T-helper 2 cell treated with Interferon-gamma antibody and Interleukin-4, amounts not matched to agents 5 μg/mL and 100 μg/mL, for 36 hours (primary cell): Measurements from ENCODE around the gene ECSIT.

ENCODE experiments used
- DNase-seq: peaks from one replicate; pipeline ENCODE4 v3.0.0; 2021; ENCODE audit warnings: low spot score
- H3K27ac Mint-ChIP-seq: one replicate; pipeline ENCODE4 v1.8.0; 2021; ENCODE audit warnings: mild to moderate bottlenecking, mixed read lengths
- H3K27me3 Mint-ChIP-seq: one replicate; pipeline ENCODE4 v1.8.0; 2021; ENCODE audit warnings: low read depth, mixed read lengths
- H3K36me3 Mint-ChIP-seq: one replicate; pipeline ENCODE4 v1.8.0; 2021; ENCODE audit warnings: low read depth, mixed read lengths
- H3K4me1 Mint-ChIP-seq: one replicate; pipeline ENCODE4 v1.8.0; 2021; ENCODE audit warnings: low read depth, mixed read lengths
- H3K4me3 Mint-ChIP-seq: one replicate; pipeline ENCODE4 v1.8.0; 2022; ENCODE audit warnings: mild to moderate bottlenecking, moderate library complexity, mixed read lengths
- H3K9me3 Mint-ChIP-seq: one replicate; pipeline ENCODE4 v1.8.0; 2021; ENCODE audit warnings: mixed read lengths

The ECSIT gene

DNA sequence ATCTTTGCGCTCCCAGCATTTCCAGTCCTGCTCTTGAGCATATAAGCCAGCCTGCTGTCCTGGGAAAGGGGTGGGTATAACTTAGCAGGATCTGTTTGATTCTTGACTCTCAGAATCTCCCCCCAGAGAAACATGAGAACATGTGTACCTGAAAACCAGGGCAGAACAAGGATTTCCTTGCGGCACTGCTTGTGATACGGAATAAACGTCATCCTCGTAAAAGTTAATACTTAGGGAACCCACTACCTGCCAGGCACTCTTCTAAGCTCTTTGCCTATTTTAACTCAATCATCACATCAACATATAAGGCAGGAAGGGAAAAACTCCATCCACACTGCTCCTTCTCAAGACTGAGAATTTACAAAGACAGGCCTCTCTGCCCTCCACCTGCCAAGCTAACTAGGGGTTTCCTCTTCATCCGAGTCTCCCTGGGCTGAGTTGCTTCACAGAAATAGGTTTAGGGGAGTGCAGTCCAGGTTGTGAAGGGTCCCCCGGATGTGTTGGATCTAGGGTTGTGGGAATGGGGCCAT, 24.4 kb downstream of the ECSIT start:
- no peaks in the 10 kb centered on the region for H3K9me3 Mint-ChIP-seq
- no peak for DNase-seq
- peak overlapping the region; percentile 82 for H3K4me3 Mint-ChIP-seq
- peaks cover 13% of the 10 kb centered on the region for H3K36me3 Mint-ChIP-seq
- H3K27ac Mint-ChIP-seq: peak overlapping the region; percentile 87
- H3K4me1 Mint-ChIP-seq: peaks cover 17% of the 10 kb centered on the region
- no peaks in the 10 kb centered on the region for H3K27me3 Mint-ChIP-seq

DNA sequence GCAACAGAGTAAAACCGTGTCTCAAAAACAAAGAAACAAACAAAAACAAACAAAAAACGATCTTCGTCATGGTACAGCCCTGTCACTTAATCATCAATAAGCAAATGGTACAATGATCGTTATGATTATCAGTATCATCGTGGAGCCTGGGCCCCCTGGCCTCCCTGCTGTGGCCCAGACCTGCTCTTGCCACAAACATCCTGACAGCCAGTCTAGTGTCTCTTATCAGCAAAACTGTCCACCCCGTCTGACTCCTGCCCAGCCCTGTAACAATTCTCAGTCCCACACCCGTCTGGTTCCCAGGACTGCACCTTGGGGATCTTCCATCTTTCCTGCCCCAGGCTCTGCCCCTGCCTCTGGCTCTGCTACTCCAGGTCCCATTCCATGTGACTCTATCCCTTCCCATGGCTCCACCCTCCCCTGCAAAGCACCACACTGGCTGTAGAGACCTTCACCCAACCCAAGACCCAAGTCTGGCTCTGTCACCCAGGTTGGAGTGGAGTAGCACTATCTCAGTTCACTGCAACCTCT, 29.0 kb downstream of the ECSIT start:
- DNase-seq: no peak
- peaks cover 11% of the 10 kb centered on the region for H3K4me1 Mint-ChIP-seq
- H3K9me3 Mint-ChIP-seq: no peaks in the 10 kb centered on the region
- H3K27ac Mint-ChIP-seq: no peak overlapping the region
- H3K4me3 Mint-ChIP-seq: no peak overlapping the region
- no peaks in the 10 kb centered on the region for H3K27me3 Mint-ChIP-seq
- H3K36me3 Mint-ChIP-seq: peaks cover 20% of the 10 kb centered on the region

DNA sequence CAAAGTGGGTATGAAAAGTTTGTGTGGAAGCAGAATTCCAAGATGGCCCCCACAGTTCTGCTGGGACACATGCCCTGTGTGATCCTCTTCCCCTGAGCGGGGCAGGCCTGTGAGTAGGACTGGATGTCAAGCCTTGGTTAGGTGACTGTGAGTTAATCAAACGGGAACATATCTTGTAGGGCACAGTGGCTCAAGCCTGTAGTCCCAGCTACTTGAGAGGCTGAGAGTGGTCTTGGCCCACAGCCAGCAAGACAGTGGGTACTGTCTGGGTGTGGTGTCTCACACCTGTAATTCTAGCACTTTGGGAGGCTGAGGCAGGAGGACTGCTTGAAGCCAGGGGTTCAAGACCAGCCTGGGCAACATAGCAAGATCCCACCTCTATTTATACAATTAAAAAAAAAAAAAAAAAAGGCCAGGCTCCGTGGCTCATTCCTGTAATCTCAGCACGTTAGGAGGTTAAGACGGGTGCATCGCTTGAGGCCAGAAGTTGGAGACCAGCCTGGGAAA, 29.7 kb downstream of the ECSIT start:
- peaks cover 4% of the 10 kb centered on the region for H3K4me1 Mint-ChIP-seq

DNA sequence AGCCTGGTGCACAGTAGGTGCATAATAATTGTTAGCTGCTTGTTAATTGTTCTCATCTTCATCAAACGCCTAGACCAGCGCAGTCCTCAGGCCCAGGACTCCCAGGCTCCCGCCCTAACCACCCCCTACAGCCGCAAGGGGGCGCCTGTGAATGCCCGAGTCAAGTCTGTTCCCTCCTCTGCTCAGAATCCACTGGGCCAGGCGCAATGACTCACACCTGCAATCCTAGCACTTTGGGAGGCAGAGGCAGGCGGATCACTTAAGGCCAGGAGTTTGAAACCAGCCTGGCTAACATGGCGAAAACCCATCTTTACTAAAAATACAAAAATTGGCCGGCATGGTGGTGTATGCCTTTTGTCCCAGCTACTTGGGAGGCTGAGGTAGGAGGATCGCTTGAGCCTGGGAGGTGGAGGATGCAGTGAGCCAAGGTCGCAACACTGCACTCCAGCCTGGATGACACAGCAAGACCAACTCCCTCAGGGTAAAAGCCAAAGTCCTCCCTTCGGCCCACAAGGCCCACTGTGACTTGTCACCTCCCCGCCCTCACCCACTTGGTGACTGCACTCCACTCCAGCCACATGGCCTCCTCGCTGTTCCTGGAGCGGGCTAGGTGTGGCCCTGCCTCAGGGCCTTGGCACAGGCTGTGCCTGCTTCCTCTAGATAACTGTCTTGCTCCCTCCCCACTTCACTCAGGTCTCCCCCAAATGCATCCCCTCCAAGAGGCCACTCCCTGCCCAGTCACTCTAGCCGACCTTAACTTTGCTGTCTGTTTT, 32.4 kb downstream of the ECSIT start:
- Mint-ChIP-seq H3K36me3 (peaks cover 18% of the 10 kb centered on the region), H3K9me3 (no peaks in the 10 kb centered on the region), H3K27ac (no peak overlapping the region), H3K27me3 (no peaks in the 10 kb centered on the region), H3K4me1 (peaks cover 4% of the 10 kb centered on the region), H3K4me3 (no peak overlapping the region)
- peak; percentile 43 for DNase-seq

More for the DNA sequence above, 29.7 kb downstream of the ECSIT start:
- Mint-ChIP-seq H3K36me3 (peaks cover 18% of the 10 kb centered on the region), H3K27ac (no peak overlapping the region), H3K9me3 (no peaks in the 10 kb centered on the region), H3K4me3 (no peak overlapping the region), H3K27me3 (no peaks in the 10 kb centered on the region)
- no peak for DNase-seq

GRCh38 chr19:11495885-11496284, 33.0 kb downstream of the ECSIT start:
- H3K27ac Mint-ChIP-seq: no peak overlapping the region
- H3K36me3 Mint-ChIP-seq: peaks cover 18% of the 10 kb centered on the region
- no peak overlapping the region for H3K4me3 Mint-ChIP-seq
- no peaks in the 10 kb centered on the region for H3K27me3 Mint-ChIP-seq
- no peak for DNase-seq
- no peaks in the 10 kb centered on the region for H3K9me3 Mint-ChIP-seq
- peaks cover 4% of the 10 kb centered on the region for H3K4me1 Mint-ChIP-seq

DNA sequence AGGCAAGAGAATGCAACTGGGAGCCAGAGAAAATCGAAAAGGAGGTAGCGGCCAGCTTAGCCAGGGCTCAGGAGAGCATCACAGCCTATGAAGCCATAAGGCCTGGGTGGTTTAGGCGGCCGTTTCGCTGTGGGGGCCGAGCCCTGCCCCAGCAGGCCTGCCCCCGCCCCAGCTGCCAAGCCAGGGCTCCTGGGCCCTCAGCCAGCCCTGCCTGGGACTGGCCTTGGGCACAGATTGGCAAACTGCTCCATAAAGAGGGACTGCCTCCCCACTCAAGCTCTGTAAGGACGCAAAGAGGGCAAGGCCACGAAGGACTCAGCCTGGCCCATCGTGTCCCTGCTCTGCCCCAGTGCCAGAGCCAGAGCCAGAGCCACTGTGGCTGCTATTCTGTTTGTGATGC, 33.5 kb downstream of the ECSIT start:
- Mint-ChIP-seq H3K9me3 (no peaks in the 10 kb centered on the region), H3K27me3 (no peaks in the 10 kb centered on the region), H3K36me3 (peaks cover 18% of the 10 kb centered on the region), H3K27ac (no peak overlapping the region), H3K4me1 (peaks cover 4% of the 10 kb centered on the region), H3K4me3 (no peak overlapping the region)
- DNase-seq: no peak

DNA sequence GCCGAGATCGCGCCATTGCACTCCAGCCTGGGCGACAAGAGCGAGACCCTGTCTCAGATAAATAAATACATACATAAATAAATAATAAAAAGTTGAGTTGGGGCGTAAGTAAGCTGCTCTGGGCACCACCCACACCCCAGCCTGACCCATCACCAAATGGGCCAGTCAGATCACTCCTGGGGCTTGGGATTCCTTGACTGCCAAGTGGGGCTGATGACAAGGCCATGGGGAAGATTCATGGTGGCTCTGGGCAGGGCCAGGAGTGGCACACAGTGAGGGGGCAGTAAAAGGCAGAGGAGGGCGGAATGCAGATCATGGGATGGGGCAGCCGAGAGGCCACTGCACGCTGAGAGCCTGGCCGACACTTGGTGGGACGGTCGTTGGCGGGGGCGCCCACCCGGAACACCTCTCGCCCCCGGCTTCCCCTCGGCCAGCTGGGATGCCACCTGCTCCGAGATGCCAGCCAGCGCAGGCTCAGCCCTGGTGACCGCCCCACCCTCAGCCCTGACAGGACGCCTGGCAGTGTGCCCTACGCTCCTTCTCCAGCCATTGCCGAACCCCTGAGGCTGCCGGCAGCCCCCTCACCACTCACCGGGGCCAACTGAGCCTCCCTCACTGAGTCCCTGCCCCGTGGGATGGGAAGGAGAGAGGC, 34.2 kb downstream of the ECSIT start:
- Mint-ChIP-seq H3K9me3 (no peaks in the 10 kb centered on the region), H3K36me3 (peaks cover 15% of the 10 kb centered on the region), H3K4me1 (no peaks in the 10 kb centered on the region), H3K4me3 (no peak overlapping the region), H3K27ac (no peak overlapping the region), H3K27me3 (no peaks in the 10 kb centered on the region)
- no peak for DNase-seq

DNA sequence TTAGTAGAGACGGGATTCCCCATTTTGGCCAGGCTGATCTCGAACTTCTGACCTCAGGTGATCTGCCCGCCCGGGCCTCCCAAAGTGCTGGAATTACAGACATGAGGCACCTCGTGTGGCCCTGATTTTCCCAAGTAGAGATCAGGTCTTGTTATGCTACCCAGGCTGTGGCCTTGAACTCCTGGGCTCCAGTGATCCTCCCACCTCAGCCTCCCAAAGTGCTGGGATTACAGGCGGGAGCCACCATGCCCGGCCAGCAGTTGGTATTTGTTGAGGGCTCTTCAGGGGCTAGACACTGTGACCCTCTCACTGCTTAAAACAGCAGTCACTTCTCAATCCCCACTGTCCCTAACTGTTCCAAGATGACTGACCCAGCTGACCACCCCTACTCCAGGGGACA, 39.6 kb downstream of the ECSIT start:
- no peaks in the 10 kb centered on the region for H3K4me1 Mint-ChIP-seq
- no peak for DNase-seq
- H3K27ac Mint-ChIP-seq: no peak overlapping the region
- no peaks in the 10 kb centered on the region for H3K9me3 Mint-ChIP-seq
- peaks cover 10% of the 10 kb centered on the region for H3K36me3 Mint-ChIP-seq
- H3K27me3 Mint-ChIP-seq: no peaks in the 10 kb centered on the region
- no peak overlapping the region for H3K4me3 Mint-ChIP-seq

DNA sequence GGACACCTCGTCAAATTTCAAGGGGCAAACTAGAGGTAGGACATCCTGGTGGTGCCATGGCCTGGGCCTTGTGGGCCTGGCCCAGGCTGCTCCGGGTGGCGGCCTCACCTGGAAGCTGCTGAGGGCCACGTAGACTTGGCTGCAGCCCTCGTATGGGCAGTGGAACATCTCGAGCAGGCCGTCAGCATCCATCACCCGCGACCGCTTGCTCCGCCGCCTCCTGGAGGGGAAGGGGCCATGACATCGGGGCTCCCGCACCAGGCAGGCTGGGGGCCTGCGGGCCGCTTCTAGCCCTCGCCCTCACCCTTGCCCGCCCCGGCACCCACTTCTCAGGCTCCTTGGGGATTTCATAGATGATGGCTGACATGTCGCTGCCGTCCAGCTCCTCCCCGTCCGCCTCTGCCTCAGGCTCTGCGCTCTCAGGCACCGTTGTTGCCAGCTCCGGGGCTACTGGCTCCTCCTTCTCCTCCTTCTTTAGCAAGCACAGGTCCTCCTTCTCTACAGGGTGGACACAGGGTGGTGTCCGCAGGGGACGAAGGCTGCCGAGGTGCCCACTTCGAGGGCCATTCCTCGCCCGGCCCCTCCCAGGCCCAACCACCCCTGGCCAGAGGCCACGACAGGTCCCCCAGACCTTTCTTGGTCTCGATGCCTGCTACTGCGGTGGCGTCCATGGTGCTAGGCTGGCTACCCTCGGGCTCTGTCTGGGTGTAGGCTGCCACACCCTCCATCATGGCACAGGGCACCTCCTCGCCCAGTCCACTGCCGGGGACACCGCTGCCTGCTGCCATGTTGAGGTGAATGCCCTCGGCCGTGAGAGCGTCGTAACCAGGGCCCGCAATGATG, 42.1 kb downstream of the ECSIT start:
- Mint-ChIP-seq H3K4me1 (peaks cover 8% of the 10 kb centered on the region), H3K9me3 (no peaks in the 10 kb centered on the region), H3K27me3 (peaks cover 3% of the 10 kb centered on the region), H3K36me3 (peaks cover 13% of the 10 kb centered on the region), H3K4me3 (no peak overlapping the region), H3K27ac (no peak overlapping the region)
- no peak for DNase-seq

DNA sequence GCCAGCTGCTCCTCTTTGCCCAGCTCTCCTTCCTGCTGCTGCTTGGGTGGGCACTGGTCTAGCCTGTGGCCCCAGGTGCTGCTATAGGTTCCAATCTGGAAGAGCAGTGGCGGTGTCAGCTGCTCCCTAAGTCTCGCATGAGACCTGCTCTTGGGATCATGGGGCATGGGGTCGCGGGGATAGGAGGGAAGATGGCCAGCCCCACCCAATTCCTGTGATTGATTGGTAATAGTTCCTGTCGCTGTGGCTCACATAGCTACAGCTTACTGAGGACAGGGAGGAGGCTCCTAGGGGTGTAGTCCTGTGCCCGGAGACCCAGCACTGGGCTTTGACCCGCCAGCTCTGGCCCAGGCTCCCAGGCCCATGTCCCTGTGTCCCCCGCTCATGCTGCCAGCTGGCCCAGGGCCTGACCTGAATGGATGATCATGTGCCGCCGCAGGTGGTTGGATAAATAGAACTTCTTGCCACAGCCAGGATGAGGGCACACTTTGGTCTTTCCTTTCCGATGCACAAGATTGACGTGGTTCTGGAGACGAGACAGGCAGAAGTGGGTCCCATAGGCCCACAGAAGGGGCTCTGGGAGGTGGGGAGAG, 43.6 kb downstream of the ECSIT start:
- Mint-ChIP-seq H3K4me1 (peaks cover 9% of the 10 kb centered on the region), H3K4me3 (no peak overlapping the region), H3K36me3 (peaks cover 10% of the 10 kb centered on the region), H3K27ac (peak overlapping the region; percentile 38), H3K9me3 (no peaks in the 10 kb centered on the region), H3K27me3 (peaks cover 13% of the 10 kb centered on the region)
- DNase-seq: no peak

DNA sequence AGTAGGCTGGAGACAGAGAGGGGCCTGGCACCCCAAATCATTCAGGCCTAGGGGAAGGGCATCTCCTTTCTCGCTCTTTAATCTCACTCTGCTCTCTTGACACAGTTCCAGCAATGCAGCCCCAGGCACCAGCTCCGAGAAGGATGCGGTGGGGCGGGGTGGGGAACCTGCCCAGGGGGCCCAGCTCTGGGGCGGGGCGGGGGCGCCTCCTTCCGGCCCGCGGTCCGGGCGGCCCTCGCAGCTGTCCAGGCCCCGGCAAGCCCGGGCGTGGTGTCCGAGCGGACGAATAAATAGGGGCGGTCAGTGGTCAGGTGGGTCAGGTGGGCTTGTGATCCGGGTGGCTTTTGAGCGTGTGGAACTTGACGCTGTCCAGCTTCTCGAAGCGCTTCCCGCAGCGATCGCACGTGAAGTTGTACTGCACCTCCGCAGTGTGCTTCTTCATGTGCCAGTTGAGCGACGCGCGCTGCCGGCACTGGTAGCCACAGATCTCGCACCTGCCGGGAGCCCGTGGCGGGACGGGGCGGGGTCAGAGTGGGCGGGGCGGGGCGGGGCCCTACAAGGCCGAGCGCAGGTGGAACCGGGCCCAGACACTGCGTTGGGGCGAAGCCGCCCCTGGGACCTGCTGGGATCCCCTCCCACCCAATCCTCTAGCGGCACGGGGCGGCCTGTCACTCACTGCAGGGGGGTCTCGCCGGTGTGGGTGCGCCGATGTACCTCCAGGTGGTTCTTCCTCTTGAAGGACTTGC, 45.4 kb downstream of the ECSIT start:
- no peaks in the 10 kb centered on the region for H3K9me3 Mint-ChIP-seq
- peaks cover 20% of the 10 kb centered on the region for H3K27me3 Mint-ChIP-seq
- peak overlapping the region; percentile 63 for H3K4me3 Mint-ChIP-seq
- H3K4me1 Mint-ChIP-seq: peaks cover 14% of the 10 kb centered on the region
- H3K36me3 Mint-ChIP-seq: peaks cover 9% of the 10 kb centered on the region
- no peak overlapping the region for H3K27ac Mint-ChIP-seq
- no peak for DNase-seq

- peaks cover 9% of the 10 kb centered on the region for H3K36me3 Mint-ChIP-seq
- DNase-seq: peak; percentile 88
- H3K9me3 Mint-ChIP-seq: no peaks in the 10 kb centered on the region
- H3K27me3 Mint-ChIP-seq: peaks cover 30% of the 10 kb centered on the region
- H3K4me1 Mint-ChIP-seq: peaks cover 16% of the 10 kb centered on the region
- peak overlapping the region; percentile 69 for H3K27ac Mint-ChIP-seq
- H3K4me3 Mint-ChIP-seq: peak overlapping the region; percentile 75
These were observed 46.4 kb downstream of the ECSIT start for GRCh38 chr19:11482384-11483050.
